Retinal pigment epithelial cell (primary cell): ENCODE measurements around the gene ATP8A1.
A peak's percentile ranks its signal among the peaks of the same experiment; 100 is the strongest.

Source experiments
- DNase-seq: peaks from one replicate; pipeline ENCODE4 v3.0.0-alpha.2; 2010; ENCODE audit warnings: low read depth
- H3K4me3 ChIP-seq: 2 replicates; pipeline ENCODE4 v1.5.1; 2011; ENCODE audit warnings: mild to moderate bottlenecking, low read length, control low read depth, moderate library complexity
- CTCF ChIP-seq: conservative IDR thresholded peaks from 2 replicates; pipeline ENCODE4 v1.5.1; 2011; ENCODE audit warnings: low read depth, low read length, control low read depth, inconsistent platforms

The ATP8A1 gene

GRCh38 chr4:42600578-42600977, 56.3 kb downstream of the ATP8A1 start:
- TF ChIP-seq CTCF: no peak
- no peak overlapping the region for H3K4me3 ChIP-seq
- no peak for DNase-seq

- DNase-seq: no peak
- no peak for TF ChIP-seq CTCF
- H3K4me3 ChIP-seq: no peak overlapping the region
Observed at GRCh38 chr4:42596918-42597317, 60.0 kb downstream of the ATP8A1 start.

- no peak overlapping the region for H3K4me3 ChIP-seq
- DNase-seq: no peak
- TF ChIP-seq CTCF: no peak
Observed at GRCh38 chr4:42594888-42595287, 62.0 kb downstream of the ATP8A1 start.

DNA sequence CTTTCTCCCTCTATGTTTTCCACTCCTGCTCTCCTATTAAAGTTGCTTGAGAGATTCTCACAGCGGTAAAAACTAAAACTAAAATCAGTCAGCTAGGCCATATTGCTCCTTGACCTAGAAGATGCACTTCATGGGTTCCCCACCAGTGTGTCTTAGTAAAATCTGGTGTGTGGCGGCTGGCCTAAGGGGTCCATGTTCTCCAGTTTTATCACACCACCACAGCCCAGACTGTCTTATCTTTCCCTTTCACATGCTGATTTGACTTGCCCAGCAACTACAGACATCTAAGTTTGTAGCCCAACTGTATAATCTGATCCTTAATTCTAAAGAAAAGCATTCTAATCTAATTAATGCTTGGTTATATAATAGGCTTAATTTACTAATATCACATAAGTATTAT, 68.0 kb downstream of the ATP8A1 start:
- DNase-seq: no peak
- no peak overlapping the region for H3K4me3 ChIP-seq

DNA sequence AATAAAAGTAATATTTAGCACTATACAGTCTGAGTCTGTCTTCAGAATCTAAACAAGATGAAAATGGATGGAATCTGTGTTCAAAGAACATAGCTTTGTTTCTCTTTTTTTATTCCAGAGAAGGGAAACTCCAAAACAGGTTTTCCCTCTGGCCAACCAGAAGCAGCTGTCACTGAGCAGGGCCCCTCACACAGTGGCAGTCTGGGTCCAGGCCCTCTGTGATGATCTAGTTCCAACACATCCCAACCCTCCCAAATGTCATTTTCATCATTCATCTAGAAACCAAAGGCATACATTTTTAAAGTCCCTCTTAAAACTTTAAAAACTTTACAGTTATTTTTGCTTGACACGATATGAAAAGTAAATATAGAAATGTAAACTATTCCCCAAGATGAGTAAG, 70.1 kb downstream of the ATP8A1 start:
- TF ChIP-seq CTCF: no peak
- no peak overlapping the region for H3K4me3 ChIP-seq
- no peak for DNase-seq

More for the DNA sequence above, 68.0 kb downstream of the ATP8A1 start:
- TF ChIP-seq CTCF: no peak

GRCh38 chr4:42579903-42580302, 77.0 kb downstream of the ATP8A1 start:
- no peak overlapping the region for H3K4me3 ChIP-seq
- TF ChIP-seq CTCF: no peak
- no peak for DNase-seq

DNA sequence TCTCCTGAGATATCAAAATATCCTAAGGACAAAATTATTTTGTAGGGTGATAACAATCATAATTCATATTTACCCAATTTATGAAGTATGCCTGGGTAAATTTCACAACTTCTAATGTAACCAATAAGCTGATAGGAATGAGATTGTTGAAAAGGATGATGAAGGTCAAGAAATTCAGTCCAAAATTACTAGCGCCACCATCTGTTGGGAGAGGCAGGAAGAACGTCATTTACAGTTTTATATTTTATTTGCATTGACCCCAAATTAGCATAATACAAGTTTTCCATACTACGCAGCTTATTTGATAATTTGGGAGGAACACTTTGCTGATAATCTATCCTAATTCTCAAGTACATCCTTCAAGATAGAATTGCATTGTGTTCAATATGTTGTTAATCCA, 78.7 kb downstream of the ATP8A1 start:
- no peak overlapping the region for H3K4me3 ChIP-seq
- TF ChIP-seq CTCF: peak; percentile 12
- DNase-seq: no peak
